Muscle of leg (tissue), 11 donors: Measurements from ENCODE around the gene STPG2. TPM values are rescaled to one million over a fixed set of nuclear protein-coding genes. Genes with fewer than 3 reads are reported as not detected.

Source experiments
- DNase-seq: peaks from one replicate; pipeline ENCODE4 v3.0.0; 2013
- H3K27ac ChIP-seq: one replicate; pipeline ENCODE4 v1.5.1; 2013; ENCODE audit warnings: mild to moderate bottlenecking, low read length, control low read depth
- H3K27me3 ChIP-seq: one replicate; pipeline ENCODE4 v1.6.1; 2013; ENCODE audit warnings: low read length; ENCODE audit not compliant: control insufficient read depth, insufficient read depth
- H3K36me3 ChIP-seq: one replicate; pipeline ENCODE4 v1.6.1; 2013; ENCODE audit warnings: low read length; ENCODE audit not compliant: control insufficient read depth, insufficient read depth
- H3K4me1 ChIP-seq: one replicate; pipeline ENCODE4 v1.6.1; 2013; ENCODE audit warnings: low read length; ENCODE audit not compliant: control insufficient read depth, insufficient read depth
- H3K4me3 ChIP-seq: one replicate; pipeline ENCODE4 v1.5.1; 2013; ENCODE audit warnings: low read length, control low read depth
- H3K9me3 ChIP-seq: replicated peaks from 2 replicates; pipeline ENCODE4 v1.6.1; 2013; ENCODE audit warnings: low read depth, low read length; ENCODE audit not compliant: control insufficient read depth
- WGBS: methylation state at CpG from one replicate; pipeline ENCODE4 v1.1.5; 2013; ENCODE audit warnings: missing lambda C conversion rate; ENCODE audit not compliant: insufficient coverage; 5-methylcytosine and 5-hydroxymethylcytosine counted together
- polyA plus RNA-seq, 8 donors: library from polyadenylated mRNA; unstranded; fragments of 120-200 nt; gene quantifications; one replicate each; pipeline versions ENCODE4 v1.2.1 to v1.2.3, GENCODE V29; 2013; ENCODE audit warnings: inconsistent platforms in 1 of 8, low replicate concordance in 1 of 8; ENCODE audit not compliant: insufficient read length in 8 of 8, insufficient read depth in 1 of 8
- total RNA-seq: library from RNA; stranded (reverse); fragments of 120-200 nt; gene quantifications from one replicate; pipeline ENCODE4 v1.2.4, GENCODE V29; 2013

Gene STPG2
- total and polyA plus RNA-seq, 9 donors = 0.04 to 0.18 (median 0.10) TPM; not detected in 5

DNA sequence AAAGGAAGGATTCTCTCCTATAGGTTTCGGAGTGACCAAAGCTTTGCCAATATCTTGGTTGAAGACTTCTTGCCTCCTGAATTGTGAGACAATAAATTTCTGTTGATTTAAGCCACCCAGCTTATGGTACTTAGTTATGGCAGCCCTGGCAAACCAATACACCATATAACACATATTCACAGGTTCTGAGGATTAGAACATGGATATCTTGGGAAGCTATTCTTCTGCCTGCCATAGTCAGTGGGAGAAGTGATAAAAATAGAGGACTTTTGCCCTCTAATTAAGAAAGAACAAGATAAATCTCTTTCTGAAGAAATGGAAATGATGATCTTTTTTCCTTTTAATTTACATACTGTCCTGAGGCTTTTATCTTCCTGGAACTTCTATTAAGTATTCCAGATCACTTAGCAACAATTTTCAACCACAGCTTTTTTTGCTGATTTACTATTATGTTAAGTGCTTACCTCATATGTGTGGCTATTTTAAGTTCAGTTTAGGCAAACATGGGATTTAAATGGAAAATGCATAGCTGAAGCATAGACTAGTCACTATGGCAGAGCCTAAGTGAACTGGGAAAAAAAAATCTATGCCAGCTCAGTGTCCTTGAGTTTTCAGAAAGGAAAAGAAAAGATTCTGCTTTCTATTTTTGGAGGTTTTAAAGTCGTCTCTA lies 381.7 kb downstream of the STPG2 start:
- Histone ChIP-seq H3K9me3 (no peaks in the 10 kb centered on the region), H3K27ac (no peak overlapping the region), H3K36me3 (no peaks in the 10 kb centered on the region), H3K4me1 (no peaks in the 10 kb centered on the region), H3K4me3 (no peak overlapping the region), H3K27me3 (no peaks in the 10 kb centered on the region)
- peak; percentile 3 for DNase-seq
- WGBS = no CpG with 5 or more reads among the region's 2 CpGs

DNA sequence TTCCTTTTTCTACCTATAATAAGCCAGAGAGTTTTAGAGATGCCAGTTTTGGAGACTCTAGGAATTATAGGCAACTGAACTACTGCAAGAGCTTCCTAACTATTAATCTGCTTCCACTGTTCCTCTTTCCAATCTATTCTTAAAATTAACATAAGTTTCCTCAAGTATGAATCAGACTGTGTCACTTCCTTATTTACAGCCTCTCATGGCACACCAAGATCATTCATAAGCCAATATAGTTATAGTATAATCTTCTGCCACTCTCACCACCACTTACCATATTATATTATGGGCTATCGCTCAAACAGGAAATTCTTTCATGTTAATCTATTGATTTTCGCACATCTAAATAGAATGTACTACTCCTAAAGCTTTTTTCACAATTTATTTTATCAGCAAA lies 383.5 kb downstream of the STPG2 start:
- Histone ChIP-seq H3K4me1 (no peaks in the 10 kb centered on the region), H3K36me3 (no peaks in the 10 kb centered on the region), H3K27me3 (no peaks in the 10 kb centered on the region), H3K9me3 (no peaks in the 10 kb centered on the region), H3K4me3 (no peak overlapping the region), H3K27ac (no peak overlapping the region)
- WGBS = no CpG with 5 or more reads among the region's 2 CpGs
- DNase-seq = no peak

DNA sequence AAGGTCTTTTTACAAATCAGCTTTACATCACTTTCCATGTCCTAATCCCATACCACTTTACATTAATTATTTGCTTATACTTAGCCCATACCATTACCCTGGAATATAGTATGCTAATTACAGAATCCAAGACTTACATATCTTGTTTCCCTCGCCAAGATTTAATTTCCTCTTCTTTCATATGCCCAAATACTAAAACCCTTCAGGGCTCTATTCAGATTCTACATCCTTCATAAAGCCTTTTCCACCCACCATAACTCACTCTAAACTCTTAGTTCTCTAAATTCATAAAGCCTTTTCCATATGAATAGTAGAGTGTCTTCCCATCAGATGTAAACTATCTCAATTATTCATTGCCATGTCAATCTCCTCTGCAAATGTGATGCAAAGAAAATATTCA lies 390.7 kb downstream of the STPG2 start:
- Histone ChIP-seq H3K27me3 (no peaks in the 10 kb centered on the region), H3K9me3 (no peaks in the 10 kb centered on the region), H3K4me1 (no peaks in the 10 kb centered on the region), H3K27ac (no peak overlapping the region), H3K36me3 (no peaks in the 10 kb centered on the region), H3K4me3 (no peak overlapping the region)
- no CpG with 5 or more reads among the region's 1 CpG for WGBS
- DNase-seq = no peak

DNA sequence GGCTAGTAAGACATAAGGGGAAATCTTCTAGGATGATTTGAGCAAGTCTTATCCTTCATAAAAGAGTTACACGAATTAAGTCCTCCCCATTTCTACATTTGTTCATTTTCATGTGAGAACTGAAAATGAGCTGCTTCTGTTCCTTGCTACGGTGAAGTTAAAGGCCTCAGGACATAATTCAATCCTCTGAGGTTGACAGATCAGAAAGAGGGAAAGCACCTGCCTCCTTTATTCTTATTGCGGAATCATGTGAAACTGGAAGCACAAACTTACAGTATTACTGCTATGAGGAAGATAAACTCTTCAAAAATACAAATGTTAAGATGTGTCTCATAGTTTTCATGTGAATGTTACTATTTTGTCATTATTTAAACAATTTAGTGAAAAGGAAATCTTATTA lies 395.3 kb downstream of the STPG2 start:
- H3K9me3 ChIP-seq = no peaks in the 10 kb centered on the region
- H3K4me3 ChIP-seq = no peak overlapping the region
- WGBS = no CpG with 5 or more reads among the region's 3 CpGs

DNA sequence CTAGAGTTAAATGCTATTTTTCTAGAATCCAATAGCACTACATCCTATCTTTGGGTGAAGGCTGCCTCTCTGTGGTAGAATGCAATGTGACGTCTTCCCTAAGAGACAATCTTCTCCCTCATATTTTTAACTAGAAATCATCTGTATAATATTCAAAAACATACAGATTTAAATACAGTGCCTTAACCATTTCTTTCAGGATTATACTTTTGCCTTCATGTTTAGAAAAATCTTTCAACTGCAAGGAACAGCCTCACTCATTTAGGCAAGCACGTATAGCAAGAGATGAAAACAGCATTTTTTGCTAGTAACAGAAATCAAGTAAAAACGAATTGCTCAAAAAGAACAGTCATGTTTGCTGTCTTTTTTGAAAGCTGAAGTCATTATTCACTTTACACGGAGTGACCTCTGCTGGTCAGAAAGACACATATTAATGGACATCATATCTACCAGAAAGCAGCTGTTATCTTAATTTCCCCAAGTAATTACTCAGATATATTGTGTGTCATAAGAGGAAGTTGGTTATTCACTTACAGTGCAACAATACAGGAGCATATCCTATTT lies 422.3 kb downstream of the STPG2 start:
- no peaks in the 10 kb centered on the region for H3K9me3 ChIP-seq
- DNase-seq = peak; percentile 63
- H3K4me3 ChIP-seq = no peak overlapping the region
- H3K4me1 ChIP-seq = no peaks in the 10 kb centered on the region
- H3K36me3 ChIP-seq = no peaks in the 10 kb centered on the region
- WGBS = no CpG with 5 or more reads among the region's 4 CpGs
- no peaks in the 10 kb centered on the region for H3K27me3 ChIP-seq
- H3K27ac ChIP-seq = no peak overlapping the region

More for the DNA sequence above, 395.3 kb downstream of the STPG2 start:
- Histone ChIP-seq H3K4me1 (no peaks in the 10 kb centered on the region), H3K27ac (no peak overlapping the region), H3K36me3 (no peaks in the 10 kb centered on the region), H3K27me3 (no peaks in the 10 kb centered on the region)
- no peak for DNase-seq

DNA sequence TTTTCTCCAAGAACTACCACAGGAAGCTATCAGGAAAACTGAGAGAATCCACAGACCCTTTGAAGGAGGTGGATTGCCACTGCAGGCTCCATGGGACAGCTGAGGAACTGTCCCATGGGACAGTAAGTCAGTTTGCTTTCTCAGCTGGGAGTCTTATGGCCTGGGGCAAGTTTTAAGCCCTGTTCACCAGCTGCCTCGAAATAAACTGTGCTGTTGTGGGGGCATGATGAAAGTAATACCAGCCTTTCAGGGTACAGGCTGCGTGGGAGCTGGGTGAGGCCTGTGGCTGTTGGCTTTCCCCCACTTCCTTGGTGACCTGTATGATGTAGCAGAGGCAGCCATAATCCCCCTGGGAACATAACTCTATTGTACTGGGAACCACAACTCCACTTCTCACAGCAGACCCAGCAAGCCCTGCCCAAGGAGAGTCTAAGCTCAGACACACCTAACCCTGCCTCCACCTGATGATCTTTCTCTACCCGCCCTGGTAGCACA lies 452.1 kb downstream of the STPG2 start:
- Histone ChIP-seq H3K27ac (no peak overlapping the region), H3K4me1 (no peaks in the 10 kb centered on the region), H3K36me3 (no peaks in the 10 kb centered on the region), H3K27me3 (no peaks in the 10 kb centered on the region), H3K4me3 (no peak overlapping the region), H3K9me3 (no peaks in the 10 kb centered on the region)
- WGBS = 70% methylated on average over 1 of the region's 3 CpGs
- DNase-seq = no peak

DNA sequence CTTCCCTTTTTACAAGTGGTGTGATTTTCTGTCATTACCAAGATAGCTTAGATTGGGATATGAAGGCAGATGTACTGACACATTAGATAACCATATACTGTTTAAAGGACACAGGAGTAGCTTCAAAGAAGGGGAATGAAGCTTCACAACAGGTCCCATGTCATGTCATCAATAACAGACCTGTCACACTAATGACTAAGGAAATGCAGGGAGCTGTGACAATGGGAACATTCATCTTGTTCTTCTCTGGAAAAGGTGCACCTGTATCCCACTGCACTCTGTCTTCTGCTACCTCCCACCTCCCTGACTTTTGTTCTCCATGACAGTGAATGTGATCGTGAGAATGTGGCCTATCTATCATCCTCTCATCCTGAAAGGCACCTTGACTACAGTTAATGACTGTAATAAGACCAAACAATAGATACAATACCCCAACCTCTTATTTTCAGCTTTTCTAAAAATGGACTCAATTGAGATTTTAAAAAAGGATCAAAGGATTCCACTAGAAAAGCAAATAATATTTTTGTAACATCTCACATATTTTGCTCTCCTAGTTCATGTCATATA lies 472.5 kb downstream of the STPG2 start:
- no peak overlapping the region for H3K27ac ChIP-seq
- H3K4me1 ChIP-seq = no peaks in the 10 kb centered on the region
- no peaks in the 10 kb centered on the region for H3K36me3 ChIP-seq
- no CpG with 5 or more reads among the region's 1 CpG for WGBS
- no peaks in the 10 kb centered on the region for H3K27me3 ChIP-seq
- H3K4me3 ChIP-seq = no peak overlapping the region
- H3K9me3 ChIP-seq = no peaks in the 10 kb centered on the region
- DNase-seq = no peak

DNA sequence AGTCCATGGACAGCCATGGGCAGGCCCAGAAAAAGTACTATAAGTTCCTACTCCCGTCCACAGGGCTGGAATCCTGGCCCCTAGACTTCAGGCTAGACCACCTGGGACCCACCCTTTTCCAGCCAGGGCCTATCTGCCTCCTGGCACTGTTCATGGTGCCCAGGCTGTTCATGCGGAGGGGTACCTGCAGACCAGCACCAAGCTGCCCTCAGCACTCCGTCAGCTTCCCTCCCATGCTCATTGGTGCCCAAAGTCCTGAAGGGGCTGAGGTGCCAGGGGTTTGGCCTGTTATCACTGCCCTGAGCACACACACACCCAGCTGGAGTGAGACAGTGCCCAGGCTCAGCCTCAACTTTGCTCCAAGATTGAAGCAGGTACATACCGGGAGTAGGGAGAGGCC lies 477.7 kb downstream of the STPG2 start:
- H3K27me3 ChIP-seq = no peaks in the 10 kb centered on the region
- DNase-seq = no peak
- 75% methylated on average over 4 of the region's 4 CpGs for WGBS

DNA sequence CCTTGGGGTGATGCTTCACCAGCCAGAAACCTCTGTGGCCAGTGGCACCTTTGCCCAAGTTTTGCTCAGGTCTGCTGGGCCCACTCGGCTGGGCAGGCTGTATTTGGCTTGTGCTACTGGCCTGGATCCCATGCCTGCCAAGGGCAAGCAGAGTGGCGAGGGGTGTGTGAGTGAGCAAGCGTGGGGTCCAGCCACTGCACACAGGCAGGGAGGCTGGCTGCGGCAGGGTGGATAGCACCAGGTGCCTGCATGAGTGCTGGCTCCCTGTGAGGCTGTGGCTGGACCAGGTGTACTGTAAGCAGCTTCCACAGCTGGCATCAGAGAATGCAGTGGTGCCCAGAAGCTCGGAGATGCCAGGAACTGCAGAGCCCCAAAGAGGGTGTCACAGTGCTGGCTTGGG lies 478.5 kb downstream of the STPG2 start:
- Histone ChIP-seq H3K27ac (no peak overlapping the region), H3K4me1 (no peaks in the 10 kb centered on the region), H3K27me3 (no peaks in the 10 kb centered on the region), H3K36me3 (no peaks in the 10 kb centered on the region), H3K9me3 (peaks cover 6% of the 10 kb centered on the region), H3K4me3 (no peak overlapping the region)
- 85% methylated on average over 5 of the region's 5 CpGs for WGBS
- no peak for DNase-seq

More for the DNA sequence above, 477.7 kb downstream of the STPG2 start:
- Histone ChIP-seq H3K36me3 (no peaks in the 10 kb centered on the region), H3K4me1 (no peaks in the 10 kb centered on the region), H3K27ac (no peak overlapping the region), H3K9me3 (peaks cover 6% of the 10 kb centered on the region), H3K4me3 (no peak overlapping the region)

DNA sequence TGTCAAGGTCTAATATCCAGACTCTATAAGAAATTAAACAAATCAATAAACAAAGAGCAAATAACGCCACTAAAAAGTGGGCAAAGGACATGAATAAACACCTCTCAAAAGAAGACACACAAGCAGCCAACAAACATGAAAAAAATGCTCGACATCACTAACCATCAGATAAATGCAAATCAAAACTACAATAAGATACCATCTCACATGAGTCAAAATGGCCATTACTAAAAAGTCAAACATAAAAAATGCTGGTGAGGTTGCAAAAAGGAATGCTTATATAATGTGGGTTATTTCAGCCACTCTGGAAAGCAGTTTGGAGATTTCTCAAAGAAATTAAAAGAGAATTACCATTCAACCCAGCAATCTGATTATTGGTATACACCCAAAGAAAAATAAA lies 481.1 kb downstream of the STPG2 start:
- Histone ChIP-seq H3K4me1 (no peaks in the 10 kb centered on the region), H3K27ac (no peak overlapping the region), H3K9me3 (peaks cover 6% of the 10 kb centered on the region), H3K4me3 (no peak overlapping the region), H3K36me3 (no peaks in the 10 kb centered on the region), H3K27me3 (no peaks in the 10 kb centered on the region)
- no CpG with 5 or more reads among the region's 2 CpGs for WGBS
- DNase-seq = no peak
